Cardiac muscle cell (in vitro differentiated cells and primary cell): ENCODE results near the gene MEGF6. TPM values are rescaled to one million over a fixed set of nuclear protein-coding genes. Genes with fewer than 3 reads are reported as not detected.

Source experiments
- DNase-seq, 2 donors: peaks; one replicate each; pipeline versions ENCODE4 v3.0.0 to v3.0.0-alpha.2; 2010 to 2017; ENCODE audit warnings: low read depth in 1 of 2, low spot score in 1 of 2
- H3K27ac ChIP-seq: fragments of 200-600 bp; sonication (generic); 2 replicates; pipeline ENCODE4 v1.5.1; 2016
- H3K27me3 ChIP-seq: fragments of 200-600 bp; sonication (generic); 2 replicates; pipeline ENCODE4 v1.6.0; 2016; ENCODE audit warnings: control low read depth
- H3K36me3 ChIP-seq: fragments of 200-600 bp; sonication (generic); 2 replicates; pipeline ENCODE4 v1.5.1; 2016; ENCODE audit warnings: control low read depth
- H3K4me1 ChIP-seq: fragments of 200-600 bp; sonication (generic); 2 replicates; pipeline ENCODE4 v1.8.1; 2017; ENCODE audit warnings: low read depth, mild to moderate bottlenecking, mixed run types
- H3K4me3 ChIP-seq: fragments of 200-600 bp; sonication (generic); 2 replicates; pipeline ENCODE4 v1.5.1; 2016; ENCODE audit warnings: mild to moderate bottlenecking
- H3K9me3 ChIP-seq: fragments of 200-600 bp; sonication (generic); 2 replicates; pipeline ENCODE4 v1.5.1; 2017; ENCODE audit warnings: low read depth, mild to moderate bottlenecking, control low read depth
- polyA plus RNA-seq: library from polyadenylated mRNA; unstranded; fragments of >200 nt; fragmentation: Nextera tagmentation; extraction: Ambion mirVana; gene quantifications from 2 replicates; pipeline ENCODE4 v1.2.1, GENCODE V29; 2016
- total RNA-seq: library from RNA; depleted of rRNA; stranded (reverse); fragments of >200 nt; gene quantifications from 2 replicates; pipeline ENCODE4 v1.2.3, GENCODE V29; 2016
- TF ChIP-seq, protein P1 (sequence below): IDR thresholded peaks from 2 replicates; pipeline ENCODE4 v1.5.1; 2012; ENCODE audit warnings: low read depth, mild to moderate bottlenecking, low read length

The MEGF6 gene
- total and polyA plus RNA-seq, 2 experiments from 2014 or later = 11.1 to 31.7 TPM

- H3K27me3 ChIP-seq = no peaks in the 10 kb centered on the region
- H3K27ac ChIP-seq = no peak overlapping the region
- TF ChIP-seq, protein P1, sequence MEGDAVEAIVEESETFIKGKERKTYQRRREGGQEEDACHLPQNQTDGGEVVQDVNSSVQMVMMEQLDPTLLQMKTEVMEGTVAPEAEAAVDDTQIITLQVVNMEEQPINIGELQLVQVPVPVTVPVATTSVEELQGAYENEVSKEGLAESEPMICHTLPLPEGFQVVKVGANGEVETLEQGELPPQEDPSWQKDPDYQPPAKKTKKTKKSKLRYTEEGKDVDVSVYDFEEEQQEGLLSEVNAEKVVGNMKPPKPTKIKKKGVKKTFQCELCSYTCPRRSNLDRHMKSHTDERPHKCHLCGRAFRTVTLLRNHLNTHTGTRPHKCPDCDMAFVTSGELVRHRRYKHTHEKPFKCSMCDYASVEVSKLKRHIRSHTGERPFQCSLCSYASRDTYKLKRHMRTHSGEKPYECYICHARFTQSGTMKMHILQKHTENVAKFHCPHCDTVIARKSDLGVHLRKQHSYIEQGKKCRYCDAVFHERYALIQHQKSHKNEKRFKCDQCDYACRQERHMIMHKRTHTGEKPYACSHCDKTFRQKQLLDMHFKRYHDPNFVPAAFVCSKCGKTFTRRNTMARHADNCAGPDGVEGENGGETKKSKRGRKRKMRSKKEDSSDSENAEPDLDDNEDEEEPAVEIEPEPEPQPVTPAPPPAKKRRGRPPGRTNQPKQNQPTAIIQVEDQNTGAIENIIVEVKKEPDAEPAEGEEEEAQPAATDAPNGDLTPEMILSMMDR = no peak
- H3K4me1 ChIP-seq = no peaks in the 10 kb centered on the region
- peaks cover 28% of the 10 kb centered on the region for H3K36me3 ChIP-seq
- no peak for DNase-seq
- H3K4me3 ChIP-seq = no peak overlapping the region
- no peaks in the 10 kb centered on the region for H3K9me3 ChIP-seq
These were observed 27.4 kb upstream of the MEGF6 start for GRCh38 chr1:3638676-3639075.

DNA sequence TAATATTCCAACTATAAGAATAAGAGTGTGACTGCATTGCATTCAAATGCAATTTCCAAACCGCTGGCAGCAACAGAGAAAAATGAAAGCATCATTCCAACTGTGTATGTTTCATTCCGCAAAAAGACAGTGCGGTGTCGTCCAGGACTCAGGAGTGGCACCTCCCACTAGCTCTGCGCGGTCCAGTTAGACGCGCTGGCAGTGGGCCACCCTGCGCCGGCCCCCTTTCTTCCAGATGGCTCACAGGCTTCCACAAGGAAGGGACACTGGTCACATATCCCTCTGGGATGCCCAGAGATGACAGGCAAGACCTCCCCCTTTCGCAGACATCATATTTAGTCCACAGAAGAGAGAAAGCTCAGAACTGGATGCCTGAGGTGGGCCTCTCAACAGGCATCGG, 26.7 kb upstream of the MEGF6 start:
- peaks cover 28% of the 10 kb centered on the region for H3K36me3 ChIP-seq
- H3K9me3 ChIP-seq = no peaks in the 10 kb centered on the region
- H3K27me3 ChIP-seq = no peaks in the 10 kb centered on the region
- TF ChIP-seq, protein P1 = no peak
- no peak overlapping the region for H3K27ac ChIP-seq
- H3K4me3 ChIP-seq = no peak overlapping the region
- DNase-seq = no peak
- no peaks in the 10 kb centered on the region for H3K4me1 ChIP-seq

GRCh38 chr1:3636531-3636930, 25.2 kb upstream of the MEGF6 start:
- TF ChIP-seq, protein P1 = no peak
- H3K27ac ChIP-seq = no peak overlapping the region
- peaks cover 28% of the 10 kb centered on the region for H3K36me3 ChIP-seq
- DNase-seq = no peak
- no peak overlapping the region for H3K4me3 ChIP-seq
- no peaks in the 10 kb centered on the region for H3K9me3 ChIP-seq
- no peaks in the 10 kb centered on the region for H3K27me3 ChIP-seq
- H3K4me1 ChIP-seq = no peaks in the 10 kb centered on the region

DNA sequence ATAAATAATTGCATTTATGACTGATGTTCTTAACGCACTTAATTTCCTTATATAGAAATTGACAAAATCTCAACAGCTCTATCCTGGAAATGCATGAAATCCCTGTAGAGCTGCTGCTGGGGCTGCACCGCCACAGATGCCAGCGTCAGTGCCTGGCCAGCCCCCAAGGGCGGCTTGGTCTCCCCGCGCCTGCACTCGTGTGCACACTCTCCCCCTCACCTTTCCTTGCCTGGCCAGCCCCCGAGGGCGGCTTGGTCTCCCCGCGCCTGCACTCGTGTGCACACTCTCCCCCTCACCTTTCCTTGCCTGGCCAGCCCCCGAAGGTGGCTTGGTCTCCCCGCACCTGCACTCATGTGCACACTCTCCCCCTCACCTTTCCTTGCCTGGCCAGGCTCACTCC, 24.8 kb upstream of the MEGF6 start:
- H3K27me3 ChIP-seq = no peaks in the 10 kb centered on the region
- no peaks in the 10 kb centered on the region for H3K4me1 ChIP-seq
- no peak overlapping the region for H3K4me3 ChIP-seq
- DNase-seq = no peak
- no peaks in the 10 kb centered on the region for H3K9me3 ChIP-seq
- no peak overlapping the region for H3K27ac ChIP-seq
- TF ChIP-seq, protein P1 = no peak
- H3K36me3 ChIP-seq = peaks cover 28% of the 10 kb centered on the region

- Histone ChIP-seq H3K36me3 (peaks cover 30% of the 10 kb centered on the region), H3K27me3 (no peaks in the 10 kb centered on the region), H3K4me1 (no peaks in the 10 kb centered on the region), H3K27ac (no peak overlapping the region), H3K4me3 (no peak overlapping the region), H3K9me3 (no peaks in the 10 kb centered on the region)
- TF ChIP-seq, protein P1 = no peak
- DNase-seq = no peak
These were observed 22.9 kb upstream of the MEGF6 start for GRCh38 chr1:3634059-3634800.
